Measurements from ENCODE around the gene TSPAN16. TPM values are rescaled to one million over a fixed set of nuclear protein-coding genes. Genes with fewer than 3 reads are reported as not detected.
"Not testable (repeated sequence)": the region's sequence is repeated elsewhere in the genome, so short reads cannot be mapped to it uniquely, and the experiment has no call there.

TSPAN16 gene
- total RNA-seq, 6 experiments from 2014 or later = not detected

DNA sequence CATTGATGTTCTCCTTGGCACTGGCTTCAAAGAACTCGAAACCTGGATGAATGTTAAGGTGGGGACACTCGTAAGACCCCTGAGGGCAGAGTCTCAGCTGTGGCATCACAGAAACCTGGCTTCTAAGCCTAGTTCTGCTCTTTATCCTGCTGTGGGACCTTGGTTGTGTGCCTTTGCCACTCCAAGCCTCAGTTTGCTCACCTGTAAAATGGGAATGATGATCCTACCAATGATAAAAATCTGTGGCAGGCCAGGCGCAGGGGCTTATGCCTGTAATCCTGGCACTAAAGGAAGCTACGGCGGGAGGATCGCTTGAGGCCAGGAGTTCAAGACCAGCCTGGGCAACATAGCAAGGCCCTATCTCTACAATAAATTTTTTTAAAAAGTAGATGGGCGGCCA lies 29.6 kb downstream of the TSPAN16 start:
- H3K27ac ChIP-seq = no peak overlapping the region
- intact Hi-C loops (cut with DNase I) = no loop called here
- TF ChIP-seq, protein P1, sequence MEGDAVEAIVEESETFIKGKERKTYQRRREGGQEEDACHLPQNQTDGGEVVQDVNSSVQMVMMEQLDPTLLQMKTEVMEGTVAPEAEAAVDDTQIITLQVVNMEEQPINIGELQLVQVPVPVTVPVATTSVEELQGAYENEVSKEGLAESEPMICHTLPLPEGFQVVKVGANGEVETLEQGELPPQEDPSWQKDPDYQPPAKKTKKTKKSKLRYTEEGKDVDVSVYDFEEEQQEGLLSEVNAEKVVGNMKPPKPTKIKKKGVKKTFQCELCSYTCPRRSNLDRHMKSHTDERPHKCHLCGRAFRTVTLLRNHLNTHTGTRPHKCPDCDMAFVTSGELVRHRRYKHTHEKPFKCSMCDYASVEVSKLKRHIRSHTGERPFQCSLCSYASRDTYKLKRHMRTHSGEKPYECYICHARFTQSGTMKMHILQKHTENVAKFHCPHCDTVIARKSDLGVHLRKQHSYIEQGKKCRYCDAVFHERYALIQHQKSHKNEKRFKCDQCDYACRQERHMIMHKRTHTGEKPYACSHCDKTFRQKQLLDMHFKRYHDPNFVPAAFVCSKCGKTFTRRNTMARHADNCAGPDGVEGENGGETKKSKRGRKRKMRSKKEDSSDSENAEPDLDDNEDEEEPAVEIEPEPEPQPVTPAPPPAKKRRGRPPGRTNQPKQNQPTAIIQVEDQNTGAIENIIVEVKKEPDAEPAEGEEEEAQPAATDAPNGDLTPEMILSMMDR (IDR thresholded peaks at IDR 0.05) = no peak
- no peak for TF ChIP-seq POLR2A (IDR thresholded peaks at IDR 0.05)
- peaks cover 0 to 4% (median 0%) of the 10 kb centered on the region in 4 donors for H3K36me3 ChIP-seq
- DNase-seq = no peak
- H3K9me3 ChIP-seq = no peaks in the 10 kb centered on the region
- no peak for ATAC-seq
- H3K4me1 ChIP-seq = peaks cover 0 to 12% (median 5%) of the 10 kb centered on the region in 4 donors
- H3K27me3 ChIP-seq = no peaks in the 10 kb centered on the region
- 96% methylated on average over 7 of the region's 7 CpGs for WGBS (ENCODE audit: insufficient coverage, low coverage, low lambda C conversion rate, missing lambda C conversion rate)
- no peak overlapping the region for H3K4me3 ChIP-seq

DNA sequence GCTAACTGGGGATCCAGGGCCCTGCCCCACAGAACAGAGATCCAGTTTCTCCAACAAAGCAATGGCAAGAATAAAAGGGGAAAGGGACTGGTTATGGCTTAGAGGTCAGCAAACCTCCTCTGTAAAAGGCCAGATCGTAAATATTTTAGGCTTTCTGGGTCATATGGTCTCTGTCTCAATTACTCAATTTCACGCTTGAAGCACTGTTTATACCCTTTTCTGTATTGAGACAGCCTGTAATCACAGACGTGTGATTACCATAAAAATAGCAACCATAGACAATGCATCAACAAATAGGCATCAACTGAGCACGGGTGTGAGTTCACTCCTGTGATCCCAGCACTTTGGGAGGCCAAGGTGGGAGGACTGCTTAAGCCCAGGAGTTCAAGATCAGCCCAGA lies 34.2 kb downstream of the TSPAN16 start:
- Histone ChIP-seq H3K4me3 (no peak overlapping the region), H3K36me3 (peaks cover 0 to 4% (median 2%) of the 10 kb centered on the region in 4 donors), H3K27ac (no peak overlapping the region), H3K27me3 (no peaks in the 10 kb centered on the region), H3K9me3 (no peaks in the 10 kb centered on the region), H3K4me1 (no peaks in the 10 kb centered on the region)
- ATAC-seq (no peak), DNase-seq (no peak)
- 82% methylated on average over 4 of the region's 4 CpGs for WGBS (ENCODE audit: insufficient coverage, low coverage, low lambda C conversion rate, missing lambda C conversion rate)
- intact Hi-C loops (cut with DNase I) = no loop called here
- no peak for TF ChIP-seq POLR2A (IDR thresholded peaks at IDR 0.05)
- TF ChIP-seq, protein P1 (IDR thresholded peaks at IDR 0.05) = no peak

DNA sequence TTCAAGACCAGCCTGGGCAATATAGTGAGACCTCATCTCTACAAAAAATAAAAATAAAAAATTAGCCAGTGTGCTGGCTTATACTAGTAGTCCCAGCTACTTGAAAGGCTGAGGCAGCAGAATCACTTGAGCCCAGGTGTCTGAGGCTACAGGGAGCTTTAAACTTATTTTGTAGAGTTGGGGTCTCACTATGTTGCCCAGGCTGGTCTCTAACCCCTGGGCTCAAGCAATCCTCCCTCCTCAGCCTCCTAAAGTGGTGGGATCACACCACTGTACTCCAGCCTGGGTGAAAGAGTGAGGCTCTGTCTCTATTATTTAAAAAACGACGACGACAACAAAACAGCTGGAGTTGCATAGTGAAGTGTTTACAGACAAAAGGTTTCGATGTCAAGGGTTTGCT lies 35.5 kb downstream of the TSPAN16 start:
- no peak for DNase-seq
- intact Hi-C loops (cut with DNase I) = no loop called here
- H3K36me3 ChIP-seq = peaks cover 0 to 8% (median 2%) of the 10 kb centered on the region in 4 donors
- 59% methylated on average over 4 of the region's 4 CpGs for WGBS (ENCODE audit: insufficient coverage, low coverage, low lambda C conversion rate, missing lambda C conversion rate)
- H3K27ac ChIP-seq = no peak overlapping the region
- no peak for ATAC-seq
- H3K4me1 ChIP-seq = no peaks in the 10 kb centered on the region
- TF ChIP-seq, protein P1 (IDR thresholded peaks at IDR 0.05) = no peak
- no peak for TF ChIP-seq POLR2A (IDR thresholded peaks at IDR 0.05)
- H3K9me3 ChIP-seq = no peaks in the 10 kb centered on the region
- no peaks in the 10 kb centered on the region for H3K27me3 ChIP-seq
- no peak overlapping the region for H3K4me3 ChIP-seq

DNA sequence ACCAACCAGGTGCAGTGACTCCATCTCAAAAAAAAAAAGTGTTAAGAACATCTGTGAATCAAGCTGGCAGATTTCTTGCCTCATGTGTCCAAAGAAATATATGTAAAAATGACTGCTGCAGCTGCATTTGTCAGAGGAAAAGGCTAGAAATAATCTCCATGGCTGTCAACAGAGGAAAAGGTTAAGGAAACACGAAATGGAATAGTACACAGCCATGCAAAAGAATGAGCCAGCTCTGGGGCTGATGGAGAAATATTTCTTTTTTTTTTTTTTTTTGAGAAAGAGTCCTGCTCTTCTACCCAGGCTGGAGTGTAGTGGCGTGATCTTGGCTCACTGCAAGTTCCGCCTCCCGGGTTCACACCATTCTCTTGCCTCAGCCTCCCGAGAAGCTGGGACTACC lies 36.9 kb downstream of the TSPAN16 start:
- H3K4me3 ChIP-seq = no peak overlapping the region
- H3K36me3 ChIP-seq = peaks cover 0 to 8% (median 0%) of the 10 kb centered on the region in 4 donors
- DNase-seq = no peak
- intact Hi-C loops (cut with DNase I) = no loop called here
- WGBS (ENCODE audit: insufficient coverage, low coverage, low lambda C conversion rate, missing lambda C conversion rate) = 79% methylated on average over 1 of the region's 5 CpGs
- no peaks in the 10 kb centered on the region for H3K4me1 ChIP-seq
- no peaks in the 10 kb centered on the region for H3K9me3 ChIP-seq
- TF ChIP-seq POLR2A (IDR thresholded peaks at IDR 0.05) = no peak
- TF ChIP-seq, protein P1 (IDR thresholded peaks at IDR 0.05) = no peak
- ATAC-seq = no peak
- H3K27me3 ChIP-seq = no peaks in the 10 kb centered on the region
- no peak overlapping the region for H3K27ac ChIP-seq

DNA sequence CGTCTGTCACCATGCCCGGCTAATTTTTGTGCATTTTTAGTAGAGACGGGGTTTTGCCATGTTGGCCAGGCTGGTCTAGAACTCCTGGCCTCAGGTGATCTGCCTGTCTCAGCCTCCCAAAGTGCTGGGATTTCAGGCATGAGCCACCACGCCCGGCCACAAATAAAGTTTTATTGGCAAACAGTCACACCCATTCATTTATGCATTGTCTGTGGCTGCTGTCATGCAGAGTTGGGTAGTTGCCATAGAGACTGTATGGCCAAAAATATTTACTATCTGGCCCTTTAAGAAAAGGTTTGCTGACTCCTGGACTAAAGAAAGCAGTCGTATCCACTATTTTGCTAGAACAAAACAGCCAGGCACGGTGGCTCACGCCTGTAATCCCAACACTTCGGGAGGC lies 37.9 kb downstream of the TSPAN16 start:
- DNase-seq; H3K27me3 ChIP-seq; H3K4me3 ChIP-seq; H3K36me3 ChIP-seq; ATAC-seq; intact Hi-C loops (cut with DNase I); H3K9me3 ChIP-seq; H3K27ac ChIP-seq; H3K4me1 ChIP-seq: not testable (repeated sequence)
- 93% methylated on average over 3 of the region's 9 CpGs for WGBS (ENCODE audit: insufficient coverage, low coverage, low lambda C conversion rate, missing lambda C conversion rate)

Data from right lobe of liver (tissue), 6 donors.